Astrocyte (in vitro differentiated cells and primary cell): ENCODE measurements around the gene ZMYND8.

ENCODE experiments used
- EZH2 ChIP-seq: IDR thresholded peaks from 2 replicates; pipeline ENCODE4 v1.6.1; 2012; ENCODE audit warnings: mild to moderate bottlenecking, low read length, inconsistent platforms; ENCODE audit not compliant: insufficient read depth
- TF ChIP-seq, protein P1 (sequence below): IDR thresholded peaks from 2 replicates; pipeline ENCODE4 v1.5.1; 2011; ENCODE audit warnings: low read depth, mild to moderate bottlenecking, inconsistent platforms, low read length, moderate library complexity; ENCODE audit not compliant: insufficient read depth

DNA sequence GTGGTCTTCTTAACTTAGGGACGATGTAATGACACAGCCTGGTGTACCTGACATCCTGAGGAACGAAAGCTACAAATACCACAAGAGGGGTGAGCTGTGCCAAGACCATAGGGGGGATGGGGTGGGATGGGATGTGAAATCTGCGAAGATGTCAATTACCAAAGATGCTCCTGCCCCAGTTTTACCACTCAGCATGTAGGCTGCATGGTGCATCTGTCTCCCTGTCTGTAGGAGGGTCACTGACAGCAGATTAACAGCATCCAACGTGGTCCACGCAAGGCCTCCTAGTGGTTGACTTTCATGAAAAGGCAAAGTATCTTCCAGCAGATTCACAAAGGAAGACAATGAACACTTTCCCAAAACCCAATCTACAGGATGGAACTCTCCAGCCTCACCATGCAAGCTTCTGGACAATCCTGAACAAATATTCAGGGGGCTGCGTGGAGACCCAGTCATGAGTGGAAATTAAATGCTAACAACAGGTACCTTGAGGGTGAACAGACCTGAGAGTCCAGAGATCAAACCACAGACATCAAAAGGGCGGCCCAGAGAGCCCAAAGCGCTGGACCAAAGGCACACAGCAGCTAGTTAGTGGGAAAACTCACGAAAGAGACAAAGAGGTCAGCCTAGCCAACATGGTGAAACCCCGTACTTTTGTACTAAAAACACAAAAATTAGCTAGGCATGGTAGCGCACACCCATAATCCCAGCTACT is 44.4 kb downstream of the ZMYND8 start:
- TF ChIP-seq, protein P1, sequence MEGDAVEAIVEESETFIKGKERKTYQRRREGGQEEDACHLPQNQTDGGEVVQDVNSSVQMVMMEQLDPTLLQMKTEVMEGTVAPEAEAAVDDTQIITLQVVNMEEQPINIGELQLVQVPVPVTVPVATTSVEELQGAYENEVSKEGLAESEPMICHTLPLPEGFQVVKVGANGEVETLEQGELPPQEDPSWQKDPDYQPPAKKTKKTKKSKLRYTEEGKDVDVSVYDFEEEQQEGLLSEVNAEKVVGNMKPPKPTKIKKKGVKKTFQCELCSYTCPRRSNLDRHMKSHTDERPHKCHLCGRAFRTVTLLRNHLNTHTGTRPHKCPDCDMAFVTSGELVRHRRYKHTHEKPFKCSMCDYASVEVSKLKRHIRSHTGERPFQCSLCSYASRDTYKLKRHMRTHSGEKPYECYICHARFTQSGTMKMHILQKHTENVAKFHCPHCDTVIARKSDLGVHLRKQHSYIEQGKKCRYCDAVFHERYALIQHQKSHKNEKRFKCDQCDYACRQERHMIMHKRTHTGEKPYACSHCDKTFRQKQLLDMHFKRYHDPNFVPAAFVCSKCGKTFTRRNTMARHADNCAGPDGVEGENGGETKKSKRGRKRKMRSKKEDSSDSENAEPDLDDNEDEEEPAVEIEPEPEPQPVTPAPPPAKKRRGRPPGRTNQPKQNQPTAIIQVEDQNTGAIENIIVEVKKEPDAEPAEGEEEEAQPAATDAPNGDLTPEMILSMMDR = no peak
- TF ChIP-seq EZH2 = no peak
